ENCODE results near the gene MTO1.
"Not testable (repeated sequence)": the region's sequence is repeated elsewhere in the genome, so short reads cannot be mapped to it uniquely, and the experiment has no call there.

MTO1 gene, protein sequence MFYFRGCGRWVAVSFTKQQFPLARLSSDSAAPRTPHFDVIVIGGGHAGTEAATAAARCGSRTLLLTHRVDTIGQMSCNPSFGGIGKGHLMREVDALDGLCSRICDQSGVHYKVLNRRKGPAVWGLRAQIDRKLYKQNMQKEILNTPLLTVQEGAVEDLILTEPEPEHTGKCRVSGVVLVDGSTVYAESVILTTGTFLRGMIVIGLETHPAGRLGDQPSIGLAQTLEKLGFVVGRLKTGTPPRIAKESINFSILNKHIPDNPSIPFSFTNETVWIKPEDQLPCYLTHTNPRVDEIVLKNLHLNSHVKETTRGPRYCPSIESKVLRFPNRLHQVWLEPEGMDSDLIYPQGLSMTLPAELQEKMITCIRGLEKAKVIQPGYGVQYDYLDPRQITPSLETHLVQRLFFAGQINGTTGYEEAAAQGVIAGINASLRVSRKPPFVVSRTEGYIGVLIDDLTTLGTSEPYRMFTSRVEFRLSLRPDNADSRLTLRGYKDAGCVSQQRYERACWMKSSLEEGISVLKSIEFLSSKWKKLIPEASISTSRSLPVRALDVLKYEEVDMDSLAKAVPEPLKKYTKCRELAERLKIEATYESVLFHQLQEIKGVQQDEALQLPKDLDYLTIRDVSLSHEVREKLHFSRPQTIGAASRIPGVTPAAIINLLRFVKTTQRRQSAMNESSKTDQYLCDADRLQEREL

DNA sequence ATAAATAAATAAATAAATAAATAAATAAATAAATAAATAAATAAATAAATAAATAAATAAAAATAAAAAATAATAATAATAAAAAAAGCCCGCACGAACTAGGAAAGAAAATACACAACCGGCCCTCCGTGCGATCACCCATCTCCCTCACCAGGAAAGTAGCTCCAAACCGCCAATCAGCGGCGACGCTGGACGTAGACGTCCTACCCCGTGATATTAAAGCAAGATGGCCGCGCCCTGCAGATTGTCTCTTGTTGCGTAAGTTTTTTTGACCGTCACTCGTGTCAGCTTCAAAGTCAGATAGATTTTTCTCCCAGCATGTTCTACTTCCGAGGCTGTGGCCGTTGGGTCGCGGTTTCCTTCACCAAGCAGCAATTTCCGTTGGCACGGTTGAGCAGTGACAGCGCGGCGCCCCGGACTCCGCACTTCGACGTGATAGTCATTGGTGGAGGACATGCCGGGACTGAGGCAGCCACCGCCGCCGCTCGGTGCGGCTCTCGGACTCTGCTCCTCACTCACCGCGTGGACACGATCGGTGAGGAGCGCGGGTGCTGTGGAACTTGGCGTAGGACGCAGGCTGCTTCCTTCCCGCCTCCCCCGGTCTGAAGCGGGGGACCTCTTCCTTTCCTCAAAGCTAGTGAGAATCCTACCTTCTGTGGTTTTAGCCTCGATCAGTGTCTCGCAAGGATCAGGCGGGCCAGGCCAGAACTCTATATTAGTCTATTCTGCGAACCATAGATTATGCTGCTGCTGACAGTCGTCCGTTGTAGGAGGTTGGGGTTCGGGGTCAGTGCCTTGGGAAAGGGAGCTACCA, at the start of gene MTO1:
Gene MTO1, plus strand, starts transcription at position 201 of the 814 bp plus-strand sequence. Its CDS starts 118 bp downstream, at position 319.
- peak; percentile 80 for DNase-seq

DNA sequence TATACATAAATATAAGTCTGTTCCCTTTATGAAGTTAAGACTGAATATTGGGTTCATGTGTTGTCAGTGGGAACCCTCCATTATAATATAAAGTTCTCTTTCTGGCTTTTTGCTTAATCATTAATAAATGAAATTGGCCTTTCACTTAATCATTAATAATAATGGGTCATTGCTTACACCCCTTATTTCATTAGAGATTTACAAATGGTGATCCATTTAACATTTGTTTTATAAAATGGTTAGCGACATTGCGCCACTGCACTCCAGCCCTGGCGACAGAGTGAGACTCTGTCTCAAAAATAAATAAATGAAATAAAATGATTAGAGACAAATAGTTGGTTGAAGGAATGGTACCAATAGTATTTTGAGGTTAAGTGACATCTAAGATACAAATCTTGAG, 48.4 kb upstream of the MTO1 start:
- no peak for DNase-seq

DNA sequence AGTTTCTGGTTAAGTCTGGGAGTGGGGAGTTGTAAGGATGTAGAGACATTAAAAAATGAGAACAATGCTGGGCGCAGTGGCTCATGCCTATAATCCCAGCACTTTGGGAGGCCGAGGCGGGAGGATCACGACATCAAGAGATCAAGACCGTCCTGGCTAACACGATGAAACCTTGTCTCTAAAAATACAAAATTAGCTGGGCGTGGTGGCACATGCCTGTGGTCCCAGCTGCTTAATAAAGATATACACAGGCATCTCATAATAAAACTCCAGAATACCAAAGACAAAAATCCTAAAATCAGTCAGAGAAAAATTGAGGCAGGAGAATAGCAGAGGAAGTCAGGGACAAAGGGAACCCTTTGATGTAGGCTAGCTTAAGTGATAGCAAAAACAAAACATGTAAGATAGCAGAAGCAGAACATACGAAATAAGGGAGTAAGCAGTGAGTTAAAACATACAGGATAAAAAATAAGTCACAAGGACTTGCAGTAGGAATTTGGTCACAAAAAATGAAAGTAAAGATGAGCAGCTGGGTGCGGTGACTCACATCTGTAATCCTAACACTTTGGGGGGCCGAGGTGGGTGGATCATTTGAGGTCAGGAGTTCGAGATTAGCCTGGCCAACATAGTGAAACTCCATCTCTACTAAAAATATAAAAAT, 43.3 kb upstream of the MTO1 start:
- no peak for DNase-seq

DNA sequence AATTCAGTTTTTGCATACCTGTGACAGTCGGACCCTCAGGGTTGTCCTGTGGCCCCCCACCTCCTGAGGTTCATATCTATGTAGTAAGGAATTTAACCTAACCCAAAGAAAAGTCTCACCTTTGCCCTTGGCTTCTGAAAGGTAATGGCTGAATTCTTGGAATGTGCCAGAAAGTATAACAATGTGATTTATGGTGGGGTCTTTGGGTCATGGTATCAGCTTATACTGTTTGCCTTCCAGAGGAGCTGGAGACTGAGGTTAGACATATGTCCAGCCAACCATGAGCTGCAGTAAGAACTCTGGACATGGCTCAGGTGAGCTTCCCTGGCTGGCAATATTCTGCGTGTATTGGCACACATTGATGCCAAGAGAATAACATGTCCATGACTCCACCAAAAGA, 40.0 kb upstream of the MTO1 start:
- no peak for DNase-seq

DNA sequence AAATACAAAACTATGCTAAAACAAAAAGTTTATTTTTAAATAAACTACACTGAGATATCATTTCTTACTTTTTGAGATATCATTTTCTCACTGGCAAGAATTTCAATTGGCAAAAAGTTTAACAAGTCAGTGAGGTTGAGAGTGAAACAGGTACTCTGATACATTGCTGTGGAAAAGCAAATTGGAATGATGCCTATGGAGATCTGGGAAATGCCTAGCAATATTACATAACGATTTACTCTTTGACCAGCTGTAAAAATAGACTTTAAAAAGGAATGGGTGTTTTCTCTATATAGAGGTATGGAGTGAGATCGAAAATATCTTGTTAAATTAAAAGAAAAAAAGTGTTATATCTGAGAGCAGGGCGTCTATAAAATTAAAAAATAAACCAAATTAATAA, 26.3 kb upstream of the MTO1 start:
- DNase-seq: no peak

DNA sequence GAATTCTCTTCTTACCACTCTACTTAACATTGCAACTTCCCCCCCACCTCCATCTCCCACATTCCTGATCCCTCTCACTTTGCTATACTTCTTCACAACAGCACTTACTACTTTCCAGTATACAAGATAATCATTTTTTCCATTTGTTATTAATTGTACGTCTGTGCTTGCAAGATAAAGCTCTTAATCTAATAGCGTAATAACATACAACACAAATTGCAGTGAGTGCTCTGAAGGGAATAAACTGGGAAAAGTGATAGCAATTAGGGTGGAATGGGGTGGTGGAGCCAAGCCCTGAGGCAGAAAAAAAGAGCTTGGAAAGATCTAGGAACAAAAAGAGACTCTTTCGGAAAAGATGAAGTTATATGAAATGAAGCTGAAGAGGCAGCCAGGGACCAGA, 18.0 kb upstream of the MTO1 start:
- no peak for DNase-seq

DNA sequence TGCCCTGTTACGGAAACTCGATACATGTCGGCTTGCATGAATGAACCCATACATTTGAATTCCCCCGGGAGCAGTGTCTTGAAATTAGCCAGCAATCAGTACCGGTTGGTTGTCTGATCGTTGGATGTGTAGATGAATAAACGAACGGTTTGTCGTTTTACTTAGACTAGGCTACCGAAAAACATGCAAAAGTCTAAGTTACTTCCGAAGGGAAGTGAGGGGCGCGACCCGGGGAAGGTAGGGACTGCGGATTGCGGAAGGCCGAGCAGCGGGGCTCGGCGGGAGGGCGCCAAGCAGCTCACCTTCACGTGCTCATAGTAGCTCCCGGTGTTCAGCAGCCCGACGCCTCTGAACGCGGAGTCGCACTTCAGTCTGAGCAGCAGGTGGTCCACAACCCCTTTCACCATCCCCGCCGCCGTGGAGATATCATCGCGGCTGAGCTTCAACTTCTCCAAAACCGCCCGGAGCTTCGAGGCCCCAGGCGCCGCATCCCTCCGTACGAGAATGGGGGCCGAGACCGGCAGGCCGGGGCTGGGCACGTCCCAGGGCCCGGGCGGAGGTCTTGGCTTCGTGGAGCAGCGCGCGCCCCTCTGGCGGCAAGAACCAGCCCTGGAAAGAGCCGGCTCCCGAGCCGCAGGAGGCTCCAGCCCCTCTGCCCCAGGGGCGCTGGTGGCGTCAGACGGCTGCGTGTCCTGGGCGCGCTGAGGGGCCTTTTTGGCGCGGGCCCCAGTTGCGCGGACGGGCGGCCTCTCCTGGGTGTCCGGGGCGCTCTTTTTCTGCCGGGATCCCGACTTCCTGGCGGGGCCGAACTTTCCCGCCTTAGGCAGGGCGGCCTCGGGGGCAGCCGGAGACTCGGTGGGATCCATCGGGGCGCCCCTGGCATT, 10.1 kb upstream of the MTO1 start:
- DNase-seq: peak; percentile 63

DNA sequence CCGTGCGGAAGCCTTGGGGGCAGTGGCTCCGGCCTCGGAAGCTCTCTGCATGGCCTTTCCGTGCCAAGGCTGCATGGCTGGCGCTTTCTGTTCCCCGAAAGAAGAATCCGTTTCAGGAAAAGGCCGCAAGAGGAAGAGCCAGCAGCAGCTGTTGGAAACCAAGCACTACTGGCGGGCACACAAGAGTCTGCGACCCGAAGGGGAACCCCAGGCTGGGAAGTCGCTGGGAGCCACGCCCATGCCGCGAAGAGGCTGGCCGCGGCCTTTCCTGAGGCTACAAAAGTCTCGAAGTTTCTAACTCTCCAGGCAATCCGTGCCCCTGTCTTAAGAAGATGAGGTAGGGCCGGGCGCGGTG, 9.5 kb upstream of the MTO1 start, which contains the start of gene CGAS:
Gene CGAS, minus strand, starts transcription at position 191 of the 355 bp plus-strand sequence. Its CDS starts 116 bp downstream, at position 75.
- DNase-seq: peak; percentile 69

DNA sequence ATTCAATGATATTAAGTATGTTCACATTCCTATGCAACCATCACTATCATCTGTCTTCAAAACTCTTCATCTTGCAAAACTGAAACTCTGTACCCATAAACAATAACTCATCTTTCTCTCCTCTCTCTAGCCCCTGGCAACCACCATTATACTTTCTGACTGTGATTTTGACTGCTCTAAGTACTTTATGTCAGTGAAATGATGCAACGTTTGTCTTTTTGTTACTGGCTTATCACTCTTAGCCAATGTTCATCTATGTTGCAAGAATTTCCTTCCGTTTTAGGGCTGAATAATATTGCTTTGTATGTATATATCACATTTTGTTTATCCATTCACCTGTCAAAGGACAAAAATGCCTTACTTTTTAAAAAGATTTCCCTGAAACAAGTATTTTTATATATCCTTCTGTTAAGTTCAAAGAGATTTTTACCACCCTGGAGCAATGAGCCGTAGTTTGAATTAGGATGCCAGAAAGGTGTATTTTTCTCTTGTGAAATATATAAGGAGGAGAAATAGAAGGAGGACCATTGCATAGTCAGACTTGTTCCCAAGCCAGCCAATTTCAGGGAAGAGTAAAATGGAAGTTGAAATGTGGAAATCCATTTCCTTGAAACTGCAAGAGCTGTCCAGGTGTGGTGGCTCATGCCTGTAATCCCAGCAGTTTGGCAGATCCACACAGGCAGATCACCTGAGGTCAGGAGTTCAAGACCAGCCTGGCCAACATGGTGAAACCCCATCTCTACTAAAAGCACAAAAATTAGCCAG, 5.5 kb upstream of the MTO1 start:
- DNase-seq: no peak

DNA sequence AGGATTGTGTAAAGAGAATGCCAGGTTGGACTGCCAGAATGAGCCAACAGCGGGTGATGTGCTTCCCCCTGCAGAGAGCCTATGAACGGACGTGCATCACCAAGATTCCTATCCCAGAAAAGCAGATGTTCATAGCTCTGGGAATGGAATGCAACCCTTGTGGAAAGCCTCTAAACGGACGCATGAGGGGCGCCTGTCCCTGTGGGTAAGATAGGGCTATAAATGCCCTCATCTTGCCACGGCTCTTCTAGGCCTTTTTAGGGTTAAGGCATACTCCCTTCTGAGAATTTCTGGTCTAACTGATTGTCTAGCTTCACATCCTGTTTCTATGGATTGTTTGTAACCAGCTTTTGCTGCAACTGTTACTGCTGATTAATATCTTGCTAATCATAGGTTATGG, 2.1 kb upstream of the MTO1 start:
- DNase-seq: not testable (repeated sequence)

DNA sequence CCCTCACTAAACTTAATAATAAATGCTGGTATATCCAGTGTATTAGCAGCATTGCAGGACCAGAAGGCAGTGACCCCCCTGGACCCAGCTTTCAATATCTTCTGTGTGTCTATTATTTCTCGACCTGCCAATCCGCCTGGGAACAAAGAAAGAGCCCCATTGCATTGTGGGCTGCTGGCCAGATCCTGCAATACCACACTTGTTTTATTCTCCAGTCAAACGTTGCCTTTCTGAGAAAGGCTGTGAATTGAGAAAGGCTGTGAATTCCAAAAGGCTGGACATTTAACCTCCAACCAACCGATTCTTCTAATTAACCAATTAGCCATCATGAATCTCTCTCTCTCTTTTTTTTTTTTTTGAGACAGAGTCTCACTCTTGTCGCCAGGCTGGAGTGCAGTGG, 1.5 kb upstream of the MTO1 start:
- DNase-seq: no peak

DNA sequence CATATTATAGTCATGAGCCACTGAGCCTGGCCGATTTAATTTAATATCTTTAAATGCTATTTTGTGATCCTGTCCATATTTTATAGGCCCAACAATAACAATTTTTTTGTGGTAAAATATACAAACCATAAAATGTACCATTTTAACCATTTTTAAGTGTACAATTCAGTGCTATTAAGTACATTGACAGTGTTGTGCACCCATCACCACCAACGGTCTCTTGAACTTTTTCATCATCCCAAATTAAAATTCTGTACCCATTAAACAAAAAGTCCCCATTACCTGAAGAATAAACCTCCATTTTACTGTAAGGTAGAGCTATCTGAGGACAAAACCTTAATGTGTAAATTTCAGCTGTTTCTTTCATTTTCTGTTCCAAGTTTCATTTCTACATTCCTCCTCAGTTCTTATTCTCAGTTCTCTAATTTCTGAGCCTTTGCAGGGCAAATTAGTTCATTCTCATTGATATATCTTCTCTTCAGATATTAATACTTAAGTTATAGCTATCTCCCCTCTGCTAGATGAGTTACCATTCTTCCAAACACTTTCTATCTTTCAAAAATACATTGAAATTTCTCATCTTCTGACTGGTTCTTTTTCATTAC, 10.3 kb downstream of the MTO1 start:
- no peak for DNase-seq

DNA sequence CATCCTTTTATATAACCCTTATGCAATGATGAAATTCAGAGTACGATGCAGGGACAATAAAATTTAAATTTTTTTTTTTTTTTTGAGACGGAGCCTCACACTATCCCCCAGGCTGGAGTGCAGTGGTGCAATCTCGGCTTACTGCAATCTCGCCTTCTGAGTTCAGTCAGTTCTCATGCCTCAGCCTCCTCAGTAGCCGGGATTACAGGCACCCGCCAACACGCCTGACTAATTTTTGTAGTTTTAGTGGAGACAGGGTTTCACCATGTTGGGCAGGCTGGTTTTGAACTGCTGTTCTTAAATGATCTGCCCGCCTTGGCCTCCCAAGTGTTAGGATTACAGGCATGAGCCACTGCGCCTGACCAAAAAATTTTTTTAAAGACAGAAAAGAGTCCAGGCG, 15.2 kb downstream of the MTO1 start:
- no peak for DNase-seq

DNA sequence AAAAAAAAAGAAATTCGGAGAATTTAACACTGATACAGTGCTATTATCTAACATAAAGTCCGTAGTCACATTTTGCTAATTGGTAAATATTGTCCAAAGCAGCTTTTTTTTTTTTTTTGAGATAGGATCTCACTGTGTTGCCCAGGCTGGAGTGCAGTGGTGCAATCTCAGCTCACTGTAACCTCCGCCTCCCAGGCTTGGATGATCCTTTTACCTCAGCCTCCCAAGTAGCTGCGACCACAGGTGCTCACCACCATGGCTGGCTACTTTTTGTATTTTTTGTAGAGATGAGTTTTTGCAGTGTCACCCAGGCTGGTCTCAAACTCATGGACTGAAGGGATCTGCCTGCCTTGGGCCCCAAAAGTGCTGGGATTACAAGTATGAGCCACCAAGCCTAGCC, 15.9 kb downstream of the MTO1 start:
- DNase-seq: no peak

DNA sequence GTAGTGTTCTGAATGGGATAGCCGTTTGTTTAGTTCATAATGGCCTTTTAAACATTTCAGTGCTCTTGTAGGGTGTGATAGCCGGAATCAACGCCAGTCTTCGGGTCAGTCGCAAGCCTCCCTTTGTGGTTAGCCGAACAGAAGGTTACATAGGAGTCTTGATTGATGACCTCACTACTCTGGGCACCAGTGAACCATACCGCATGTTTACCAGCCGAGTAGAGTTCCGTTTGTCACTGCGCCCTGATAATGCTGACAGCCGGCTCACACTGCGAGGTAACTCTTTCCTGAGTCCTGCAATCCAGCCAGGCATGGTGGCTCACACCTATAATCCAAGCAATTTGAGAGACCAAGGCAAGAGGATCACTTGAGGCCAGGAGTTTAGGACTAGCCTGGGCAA, 20.4 kb downstream of the MTO1 start:
- no peak for DNase-seq

DNA sequence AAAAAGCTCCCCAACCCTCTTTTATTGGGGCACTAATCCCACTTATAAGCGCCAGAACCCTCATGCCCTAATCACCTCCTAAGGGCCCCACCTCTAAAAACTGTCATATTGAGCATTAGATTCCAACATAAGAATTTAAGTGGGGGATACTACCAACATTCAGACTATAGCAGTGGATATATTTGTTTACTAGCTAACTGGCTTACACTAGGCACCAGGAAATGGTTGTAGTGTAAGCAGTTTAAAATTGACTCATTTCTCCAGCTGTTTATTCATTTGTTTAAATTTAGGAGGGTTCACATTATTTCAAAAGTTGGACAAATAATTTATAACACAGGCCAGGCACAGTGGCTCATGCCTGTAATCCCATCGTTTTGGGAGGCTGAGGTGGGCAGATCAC, 22.9 kb downstream of the MTO1 start:
- no peak for DNase-seq

DNA sequence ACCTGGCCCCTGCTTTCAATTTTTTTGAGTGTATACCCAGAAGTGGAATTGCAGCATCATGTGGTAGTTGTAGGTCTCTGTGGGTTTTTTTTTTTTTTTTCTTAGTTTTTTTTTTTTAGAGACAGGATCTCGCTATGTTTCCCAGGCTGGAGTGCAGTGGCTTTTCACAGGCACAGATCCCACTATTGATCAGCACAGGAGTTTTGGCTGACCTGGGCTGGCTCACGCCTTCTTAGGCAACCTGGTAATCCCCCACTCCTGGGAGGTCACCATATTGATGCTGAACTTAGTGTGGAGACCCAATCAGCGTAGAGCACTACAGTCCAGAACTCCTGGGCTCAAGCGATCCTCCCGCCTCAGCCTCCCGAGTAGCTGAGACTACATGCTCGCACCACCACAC, 25.9 kb downstream of the MTO1 start:
- DNase-seq: no peak

DNA sequence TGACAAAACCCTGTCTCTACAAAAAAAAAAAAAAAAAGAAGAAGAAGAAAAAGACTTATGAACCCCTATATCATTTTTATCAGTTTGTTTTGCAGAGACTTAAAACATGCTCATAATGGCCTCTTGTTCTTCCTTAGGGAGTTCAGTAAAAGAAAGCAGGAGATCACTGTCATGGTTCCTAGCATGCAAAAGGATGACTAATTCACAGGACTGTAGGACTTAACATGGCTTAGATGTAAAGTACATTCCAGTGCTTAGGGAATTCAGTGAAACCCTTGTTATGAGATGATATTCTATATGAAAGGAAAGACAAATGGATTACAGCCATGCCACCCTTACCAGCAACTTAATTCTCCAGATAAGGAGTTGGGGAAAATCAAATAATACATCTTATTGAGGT, 29.8 kb downstream of the MTO1 start:
- DNase-seq: no peak

DNA sequence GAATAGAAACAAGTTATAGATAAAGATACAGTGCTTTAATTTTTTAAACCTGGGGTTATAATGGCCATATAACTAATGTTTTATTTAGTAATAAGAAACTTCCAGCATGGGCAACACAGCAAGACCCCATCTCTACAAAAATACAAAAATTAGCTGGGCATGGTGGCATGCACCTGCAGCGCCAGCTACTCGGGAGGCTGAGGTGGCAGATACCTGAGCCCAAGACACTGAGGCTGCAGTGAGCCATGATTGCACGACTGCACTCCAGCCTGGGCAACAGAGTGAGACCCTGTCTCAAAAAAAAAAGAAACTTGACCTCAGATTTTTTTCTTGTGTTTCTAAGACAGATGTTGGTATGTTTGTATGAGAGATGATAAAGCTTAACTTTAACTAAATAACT, 36.4 kb downstream of the MTO1 start:
- no peak for DNase-seq

DNA sequence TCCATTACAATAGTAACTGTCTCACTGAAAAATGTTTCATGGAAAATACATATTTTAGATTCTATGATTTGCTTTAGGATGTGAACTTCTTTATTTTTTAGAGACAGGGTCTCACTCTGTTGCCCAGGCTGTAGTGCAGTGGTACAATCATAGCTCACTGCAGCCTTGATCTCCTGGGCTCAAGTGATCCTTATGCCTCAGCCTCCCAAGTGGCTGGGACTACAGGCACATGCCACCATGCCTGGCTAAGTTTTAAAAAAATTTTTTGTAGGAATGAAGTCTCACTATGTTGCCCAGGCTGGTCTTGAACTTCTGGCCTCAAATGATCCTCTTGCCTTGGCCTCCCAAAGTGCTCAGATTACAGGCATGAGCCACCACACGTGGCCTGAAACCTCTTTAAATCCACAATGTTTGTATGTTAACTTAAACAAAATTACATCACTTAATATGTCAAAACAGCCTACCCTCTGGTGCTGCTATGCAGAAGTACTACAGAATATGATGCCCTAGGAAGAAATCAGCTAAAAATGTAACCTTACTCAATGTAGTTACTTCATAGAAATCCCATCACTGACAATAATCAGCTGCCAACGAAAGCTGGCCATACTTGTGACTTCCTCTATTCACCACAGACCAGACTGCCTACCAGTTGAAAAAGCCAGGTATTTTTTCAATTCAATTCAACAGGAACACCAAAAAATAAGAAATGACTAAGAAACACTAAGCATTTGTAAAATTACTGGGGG, 41.7 kb downstream of the MTO1 start:
- no peak for DNase-seq
